BJ (cell line): ENCODE results near the gene JOSD1. TPM values are rescaled to one million over a fixed set of nuclear protein-coding genes. Genes with fewer than 3 reads are reported as not detected.
A peak's percentile ranks its signal among the peaks of the same experiment; 100 is the strongest.

Source experiments
- CTCF ChIA-PET: fragments of 350-600 bp; formaldehyde crosslinking; extraction: SDS; loops from one replicate; lab custom pipeline; 2021; ENCODE audit warnings: antibody characterized with exemption, inconsistent platforms; lab: Yijun Ruan, JAX
- POLR2A ChIA-PET: fragments of 300-600 bp; sonication (Branson Sonifier 250); formaldehyde crosslinking; extraction: SDS; loops from one replicate; lab custom pipeline; 2021; ENCODE audit warnings: antibody characterized with exemption; lab: Charles Lee
- DNase-seq: peaks from one replicate; pipeline ENCODE4 v3.0.0-alpha.2; 2011; ENCODE audit warnings: low read depth
- H3K27me3 ChIP-seq: 2 replicates; pipeline ENCODE4 v1.6.0; 2011; ENCODE audit warnings: low read length; ENCODE audit not compliant: control insufficient read depth, insufficient read depth
- H3K36me3 ChIP-seq: 2 replicates; pipeline ENCODE4 v1.5.1; 2011; ENCODE audit warnings: low read length; ENCODE audit not compliant: control insufficient read depth, insufficient read depth
- H3K4me3 ChIP-seq: 2 replicates; pipeline ENCODE4 v1.5.1; 2011; ENCODE audit warnings: low read depth, mild to moderate bottlenecking, control low read depth, low read length
- CTCF ChIP-seq: IDR thresholded peaks from 2 replicates; pipeline ENCODE4 v1.5.1; 2011; ENCODE audit warnings: low read depth, mild to moderate bottlenecking, control low read depth, inconsistent platforms, low read length, moderate library complexity; ENCODE audit not compliant: insufficient read depth
- polyA plus RNA-seq: library from polyadenylated mRNA; depleted of rRNA; stranded (reverse); fragments of >200 nt; gene quantifications from 2 replicates; pipeline ENCODE4 v1.2.3, GENCODE V29; 2011

JOSD1 gene
- polyA plus RNA-seq, 1 experiment, result 43.6 TPM

DNA sequence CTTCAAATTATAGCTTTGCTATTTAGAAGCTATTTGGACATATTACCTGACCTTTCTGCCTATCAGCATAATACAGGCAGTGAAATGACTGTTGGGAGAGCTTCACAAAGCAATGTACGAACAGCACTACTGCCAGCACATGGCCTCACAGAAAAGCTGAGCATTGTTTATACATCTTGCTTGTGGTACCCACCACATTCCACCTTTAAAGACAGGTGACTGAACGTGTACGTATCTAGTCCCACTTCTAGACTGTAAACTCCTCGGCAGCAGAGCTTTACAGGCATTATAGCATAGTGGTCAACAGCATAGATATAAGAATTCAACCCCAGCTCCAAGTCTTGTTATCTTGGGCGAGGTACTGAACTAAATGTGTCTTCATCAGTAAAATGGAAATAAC lies 1.6 kb downstream of the JOSD1 start:
- CTCF ChIA-PET, result interaction anchor here (1.0 to 2.8 kb wide), 5 partner anchors 10 to 127 kb away, joined by 3 to 14 read pairs (median 4); partner anchors contain the start of gene TOMM22
- POLR2A ChIA-PET, result no interaction called here
- no peaks in the 10 kb centered on the region; the same call in 1 of the 2 replicates for H3K36me3 ChIP-seq
- H3K4me3 ChIP-seq, result peak overlapping the region; percentile 51
- no peaks in the 10 kb centered on the region for H3K27me3 ChIP-seq
- no peak for DNase-seq
- TF ChIP-seq CTCF, result no peak

DNA sequence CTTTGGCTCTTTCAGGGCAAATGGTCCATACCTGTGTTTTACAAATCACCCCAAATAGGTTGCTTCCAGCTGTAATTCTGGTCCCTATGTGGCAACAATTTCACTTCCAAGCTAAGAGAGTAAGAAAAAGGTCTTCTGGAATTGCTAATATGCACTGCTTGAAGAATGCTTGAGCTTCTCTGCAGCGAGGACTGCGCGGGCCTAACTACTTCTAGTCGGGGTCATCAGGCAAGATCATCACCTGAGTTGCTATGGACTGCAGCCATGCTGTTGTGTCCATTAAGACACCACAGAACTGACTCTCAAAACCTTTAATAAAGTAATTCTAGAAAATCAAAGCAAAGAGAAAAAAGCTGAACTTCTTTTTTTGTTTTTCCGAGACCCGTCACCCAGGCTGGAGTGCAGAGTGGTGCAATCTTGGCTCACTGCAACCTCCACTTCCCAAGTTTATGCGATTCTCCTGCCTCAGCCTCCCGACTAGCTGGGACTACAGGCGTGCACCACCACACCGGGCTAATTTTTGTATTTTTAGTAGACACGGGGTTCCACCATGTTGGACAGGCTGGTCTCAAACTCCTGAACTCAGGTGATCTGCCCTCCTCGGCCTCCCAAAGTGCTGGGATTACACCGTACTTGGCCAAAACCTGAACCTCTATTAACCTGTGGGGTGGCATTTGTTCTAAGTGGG lies 2.2 kb downstream of the JOSD1 start:
- DNase-seq, result no peak
- TF ChIP-seq CTCF, result no peak
- H3K36me3 ChIP-seq, result no peaks in the 10 kb centered on the region; the same call in 1 of the 2 replicates
- ChIA-PET POLR2A (no interaction called here), CTCF (interaction anchor here (1.1 to 2.8 kb wide), 4 partner anchors 9 to 126 kb away, joined by 3 to 14 read pairs (median 6); partner anchors contain the start of gene TOMM22)
- no peaks in the 10 kb centered on the region for H3K27me3 ChIP-seq
- peak overlapping the region; percentile 51; the same call in 1 of the 2 replicates for H3K4me3 ChIP-seq

- CTCF ChIA-PET, result interaction anchor here (1.4 to 2.8 kb wide), 2 partner anchors 16 to 71 kb away, joined by 6 to 18 read pairs; partner anchors contain the start of gene TOMM22
- Histone ChIP-seq H3K4me3 (no peak overlapping the region), H3K27me3 (no peaks in the 10 kb centered on the region), H3K36me3 (peaks cover 1% of the 10 kb centered on the region; the same call in 1 of the 2 replicates)
- DNase-seq, result no peak
- no peak for TF ChIP-seq CTCF
- POLR2A ChIA-PET, result no interaction called here
These were observed 3.2 kb downstream of the JOSD1 start for GRCh38 chr22:38697425-38698089.

DNA sequence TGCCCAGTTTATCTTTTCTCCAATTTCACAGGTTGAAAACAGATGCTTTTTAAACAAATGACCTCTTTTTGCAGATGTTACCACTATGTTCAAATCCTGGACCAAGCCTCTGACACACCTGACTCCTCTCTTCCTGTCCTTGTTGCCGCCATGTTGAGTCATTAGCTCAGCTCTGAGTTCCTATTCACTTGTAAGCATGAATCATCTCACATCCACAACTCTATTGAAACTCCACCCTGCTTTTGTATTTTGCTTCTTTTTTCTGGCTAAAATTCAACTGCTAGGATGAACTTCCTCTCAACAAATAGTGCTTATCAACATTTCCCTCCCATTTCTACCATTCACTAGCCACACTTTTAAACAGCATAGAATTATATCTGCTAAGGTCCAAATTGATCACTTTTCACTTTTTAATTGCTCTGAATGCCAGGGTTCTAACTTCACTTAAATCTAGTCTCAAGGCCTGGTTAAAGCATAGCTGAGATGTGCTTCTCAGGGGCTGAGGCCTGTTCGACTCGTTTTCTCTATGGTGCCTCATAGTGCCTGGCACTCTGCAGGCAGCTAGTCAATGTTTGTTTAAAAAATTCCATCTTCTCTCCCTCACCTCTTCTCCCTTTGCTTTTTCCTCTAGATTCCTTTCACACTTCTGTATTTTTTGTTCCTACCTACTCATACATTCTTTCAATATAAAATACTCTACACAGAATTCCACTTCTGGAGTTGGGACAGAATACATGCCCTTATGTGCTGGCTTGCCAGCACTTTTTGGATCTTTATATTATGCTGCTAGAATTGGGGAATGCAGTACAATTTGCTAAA lies 3.9 kb downstream of the JOSD1 start:
- DNase-seq, result peak; percentile 55
- peaks cover 1% of the 10 kb centered on the region; the same call in 1 of the 2 replicates for H3K36me3 ChIP-seq
- TF ChIP-seq CTCF, result no peak
- CTCF ChIA-PET, result interaction anchor here (2.8 kb wide), 1 partner anchor 15 kb away, joined by 18 read pairs; the partner anchor contains the start of gene TOMM22
- POLR2A ChIA-PET, result no interaction called here
- H3K27me3 ChIP-seq, result no peaks in the 10 kb centered on the region
- no peak overlapping the region for H3K4me3 ChIP-seq
